GM18505 (cell line): ENCODE measurements around the gene FGFR3.
"Not testable (repeated sequence)": the region's sequence is repeated elsewhere in the genome, so short reads cannot be mapped to it uniquely, and the experiment has no call there.

ENCODE experiments used
- ATAC-seq: cut with Tn5 transposase; IDR thresholded peaks from one replicate; pipeline ENCODE4 v1.9.1; 2021; ENCODE audit not compliant: unreplicated experiment
- POLR2A ChIP-seq: IDR thresholded peaks from 4 replicates; pipeline ENCODE4 v1.6.1; 2011; ENCODE audit warnings: borderline replicate concordance; ENCODE audit not compliant: insufficient read depth, insufficient read length; ENCODE audit errors: extremely low read depth

FGFR3 gene

GRCh38 chr4:1839282-1839681 lies 46.2 kb downstream of the FGFR3 start:
- ATAC-seq = no peak

GRCh38 chr4:1841201-1841886 lies 48.3 kb downstream of the FGFR3 start:
- TF ChIP-seq POLR2A = no peak
- no peak for ATAC-seq

More at GRCh38 chr4:1839282-1839681, 46.2 kb downstream of the FGFR3 start:
- no peak for TF ChIP-seq POLR2A

- ATAC-seq = no peak
- no peak for TF ChIP-seq POLR2A
These were observed 48.8 kb downstream of the FGFR3 start for GRCh38 chr4:1841887-1842210.

GRCh38 chr4:1842339-1842895 lies 49.3 kb downstream of the FGFR3 start:
- ATAC-seq = no peak
- no peak for TF ChIP-seq POLR2A

- ATAC-seq = no peak
- TF ChIP-seq POLR2A = no peak
These were observed 49.9 kb downstream of the FGFR3 start for GRCh38 chr4:1842993-1843448.

GRCh38 chr4:1843852-1844251 lies 50.8 kb downstream of the FGFR3 start:
- no peak for ATAC-seq
- TF ChIP-seq POLR2A = no peak

- not testable (repeated sequence) for ATAC-seq
These were observed 51.5 kb downstream of the FGFR3 start for GRCh38 chr4:1844618-1845017.

GRCh38 chr4:1846580-1846979 lies 53.5 kb downstream of the FGFR3 start:
- no peak for TF ChIP-seq POLR2A
- no peak for ATAC-seq

- no peak for TF ChIP-seq POLR2A
These were observed 57.2 kb downstream of the FGFR3 start for GRCh38 chr4:1850276-1850675.

GRCh38 chr4:1851160-1851559 lies 58.1 kb downstream of the FGFR3 start:
- ATAC-seq = no peak
- TF ChIP-seq POLR2A = no peak

More at GRCh38 chr4:1850276-1850675, 57.2 kb downstream of the FGFR3 start:
- no peak for ATAC-seq

- no peak for TF ChIP-seq POLR2A
- ATAC-seq = no peak
These were observed 58.7 kb downstream of the FGFR3 start for GRCh38 chr4:1851575-1852410.

- ATAC-seq = no peak
These were observed 60.0 kb downstream of the FGFR3 start for GRCh38 chr4:1852904-1853623.

GRCh38 chr4:1854752-1855151 lies 61.7 kb downstream of the FGFR3 start:
- no peak for ATAC-seq
- no peak for TF ChIP-seq POLR2A

More at GRCh38 chr4:1852904-1853623, 60.0 kb downstream of the FGFR3 start:
- TF ChIP-seq POLR2A = no peak

GRCh38 chr4:1855333-1856070 lies 62.4 kb downstream of the FGFR3 start:
- ATAC-seq = peak; percentile 23
- TF ChIP-seq POLR2A = no peak
